Prostate gland (tissue), 2 donors: ENCODE results near the gene ARL17A.
"Not testable (repeated sequence)": the region's sequence is repeated elsewhere in the genome, so short reads cannot be mapped to it uniquely, and the experiment has no call there.

Experiments used
- POLR2A ChIP-seq: fragments of 450-650 bp; IDR thresholded peaks from one replicate; pipeline ENCODE4 v1.6.1; 2016; ENCODE audit warnings: antibody characterized with exemption, mild to moderate bottlenecking
- TF ChIP-seq, protein P1 (sequence below), 4 experiments: fragments of 200-600 bp in 2 of 4; fragments of 450-650 bp in 2 of 4; sonication (generic) in 2 of 4; IDR thresholded peaks; 1 replicate in 3 of 4; 2 replicates in 1 of 4; pipeline ENCODE4 v1.5.1; 2016 to 2019; ENCODE audit warnings: antibody characterized with exemption in 4 of 4, mild to moderate bottlenecking in 2 of 4, moderate library complexity in 2 of 4

DNA sequence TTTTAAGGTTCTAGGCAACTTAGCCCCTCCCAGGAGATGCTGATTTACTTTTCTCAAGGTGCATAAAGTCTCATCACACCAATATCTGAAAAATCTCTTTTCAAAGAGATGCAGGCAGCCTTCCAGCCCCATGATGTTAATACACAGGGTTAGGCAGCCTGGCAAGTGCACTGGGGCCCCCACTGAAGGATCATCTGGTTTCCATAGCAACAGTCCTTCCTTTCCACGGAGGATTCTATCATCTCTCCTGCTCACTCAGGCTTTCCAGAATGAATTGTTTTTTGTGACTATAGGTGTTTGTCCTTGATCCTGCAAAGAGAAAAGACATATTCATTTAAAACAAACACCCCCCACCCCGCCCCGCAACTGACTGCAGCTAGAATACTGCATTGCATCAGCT is 6.0 kb upstream of the ARL17A start:
- TF ChIP-seq, protein P1, sequence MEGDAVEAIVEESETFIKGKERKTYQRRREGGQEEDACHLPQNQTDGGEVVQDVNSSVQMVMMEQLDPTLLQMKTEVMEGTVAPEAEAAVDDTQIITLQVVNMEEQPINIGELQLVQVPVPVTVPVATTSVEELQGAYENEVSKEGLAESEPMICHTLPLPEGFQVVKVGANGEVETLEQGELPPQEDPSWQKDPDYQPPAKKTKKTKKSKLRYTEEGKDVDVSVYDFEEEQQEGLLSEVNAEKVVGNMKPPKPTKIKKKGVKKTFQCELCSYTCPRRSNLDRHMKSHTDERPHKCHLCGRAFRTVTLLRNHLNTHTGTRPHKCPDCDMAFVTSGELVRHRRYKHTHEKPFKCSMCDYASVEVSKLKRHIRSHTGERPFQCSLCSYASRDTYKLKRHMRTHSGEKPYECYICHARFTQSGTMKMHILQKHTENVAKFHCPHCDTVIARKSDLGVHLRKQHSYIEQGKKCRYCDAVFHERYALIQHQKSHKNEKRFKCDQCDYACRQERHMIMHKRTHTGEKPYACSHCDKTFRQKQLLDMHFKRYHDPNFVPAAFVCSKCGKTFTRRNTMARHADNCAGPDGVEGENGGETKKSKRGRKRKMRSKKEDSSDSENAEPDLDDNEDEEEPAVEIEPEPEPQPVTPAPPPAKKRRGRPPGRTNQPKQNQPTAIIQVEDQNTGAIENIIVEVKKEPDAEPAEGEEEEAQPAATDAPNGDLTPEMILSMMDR (IDR thresholded peaks at IDR 0.05), result not testable (repeated sequence)
- not testable (repeated sequence) for TF ChIP-seq POLR2A
